Trophoblast cell (in vitro differentiated cells and primary cell): ENCODE measurements around the gene VASN.
A peak's percentile ranks its signal among the peaks of the same experiment; 100 is the strongest.

Experiments
- DNase-seq, 2 donors: peaks; one replicate each; pipeline ENCODE4 v3.0.0-alpha.2; 2016
- H2AFZ ChIP-seq: 2 replicates; pipeline ENCODE4 v1.6.1; 2013; ENCODE audit warnings: low read length, moderate library complexity, mild to moderate bottlenecking; ENCODE audit not compliant: insufficient read depth, poor library complexity
- H2AK5ac ChIP-seq: 2 replicates; pipeline ENCODE4 v1.6.1; 2013; ENCODE audit warnings: mild to moderate bottlenecking, low read length
- H2BK120ac ChIP-seq: 2 replicates; pipeline ENCODE4 v1.6.1; 2013; ENCODE audit warnings: low read length, mild to moderate bottlenecking, moderate library complexity; ENCODE audit not compliant: insufficient read depth, poor library complexity
- H2BK12ac ChIP-seq: 2 replicates; pipeline ENCODE4 v1.6.1; 2013; ENCODE audit warnings: mild to moderate bottlenecking, low read length, moderate library complexity
- H2BK5ac ChIP-seq: 2 replicates; pipeline ENCODE4 v1.6.1; 2013; ENCODE audit warnings: low read length, low read depth, moderate library complexity, mild to moderate bottlenecking; ENCODE audit not compliant: poor library complexity
- H3K14ac ChIP-seq: 2 replicates; pipeline ENCODE4 v1.6.1; 2013; ENCODE audit warnings: mild to moderate bottlenecking, low read length
- H3K18ac ChIP-seq: 2 replicates; pipeline ENCODE4 v1.6.1; 2013; ENCODE audit warnings: mild to moderate bottlenecking, low read length
- H3K23ac ChIP-seq: 2 replicates; pipeline ENCODE4 v1.6.1; 2013; ENCODE audit warnings: low read length
- H3K27ac ChIP-seq: 2 replicates; pipeline ENCODE4 v1.5.1; 2013; ENCODE audit warnings: low read depth, mild to moderate bottlenecking, inconsistent platforms, low read length, moderate library complexity
- H3K27me3 ChIP-seq: 2 replicates; pipeline ENCODE4 v1.6.1; 2013; ENCODE audit warnings: inconsistent platforms, mild to moderate bottlenecking, low read length, moderate library complexity; ENCODE audit not compliant: insufficient read depth
- H3K36me3 ChIP-seq, 2 experiments: 1 replicate in 1 of 2; 2 replicates in 1 of 2; pipeline ENCODE4 v1.6.1; 2013; ENCODE audit warnings: low read length in 2 of 2, mild to moderate bottlenecking in 2 of 2, moderate library complexity in 1 of 2; ENCODE audit not compliant: insufficient read depth in 2 of 2, control insufficient read depth in 1 of 2
- H3K4ac ChIP-seq: 2 replicates; pipeline ENCODE4 v1.6.1; 2013; ENCODE audit warnings: low read depth, mild to moderate bottlenecking, low read length, moderate library complexity
- H3K4me1 ChIP-seq, 2 experiments: 1 replicate in 1 of 2; 2 replicates in 1 of 2; pipeline ENCODE4 v1.6.1; 2013; ENCODE audit warnings: low read length in 2 of 2, mild to moderate bottlenecking in 2 of 2, moderate library complexity in 1 of 2; ENCODE audit not compliant: insufficient read depth in 2 of 2, control insufficient read depth in 1 of 2
- H3K4me2 ChIP-seq: 2 replicates; pipeline ENCODE4 v1.6.1; 2013; ENCODE audit warnings: inconsistent platforms, mild to moderate bottlenecking, low read length, moderate library complexity
- H3K4me3 ChIP-seq: 2 replicates; pipeline ENCODE4 v1.5.1; 2013; ENCODE audit warnings: mild to moderate bottlenecking, low read depth, low read length, inconsistent platforms
- H3K79me1 ChIP-seq: one replicate; pipeline ENCODE4 v1.6.1; 2013; ENCODE audit warnings: low read length
- H3K79me2 ChIP-seq: 2 replicates; pipeline ENCODE4 v1.6.1; 2013; ENCODE audit warnings: low read length, mild to moderate bottlenecking; ENCODE audit not compliant: control insufficient read depth, insufficient read depth, poor library complexity
- H3K9ac ChIP-seq: 2 replicates; pipeline ENCODE4 v1.6.1; 2013; ENCODE audit warnings: mild to moderate bottlenecking, low read length
- H3K9me3 ChIP-seq: 2 replicates; pipeline ENCODE4 v1.6.1; 2013; ENCODE audit warnings: low read depth, mild to moderate bottlenecking, control low read depth, inconsistent platforms, low read length; ENCODE audit not compliant: insufficient read depth
- H4K12ac ChIP-seq: 2 replicates; pipeline ENCODE4 v1.6.1; 2013; ENCODE audit warnings: low read depth, mild to moderate bottlenecking, low read length, moderate library complexity
- H4K8ac ChIP-seq: 2 replicates; pipeline ENCODE4 v1.6.1; 2013; ENCODE audit warnings: low read depth, mild to moderate bottlenecking, low read length, moderate library complexity
- H4K91ac ChIP-seq: one replicate; pipeline ENCODE4 v1.6.1; 2013; ENCODE audit warnings: low read depth, mild to moderate bottlenecking, low read length, moderate library complexity
- WGBS: extraction: QIAGEN DNeasy Blood & Tissue Kit; methylation state at CpG from one replicate; pipeline ENCODE4 v1.1.7; 2013; ENCODE audit warnings: missing lambda C conversion rate; ENCODE audit not compliant: insufficient read length, insufficient coverage; ENCODE audit errors: extremely low coverage; 5-methylcytosine and 5-hydroxymethylcytosine counted together

The VASN gene

DNA sequence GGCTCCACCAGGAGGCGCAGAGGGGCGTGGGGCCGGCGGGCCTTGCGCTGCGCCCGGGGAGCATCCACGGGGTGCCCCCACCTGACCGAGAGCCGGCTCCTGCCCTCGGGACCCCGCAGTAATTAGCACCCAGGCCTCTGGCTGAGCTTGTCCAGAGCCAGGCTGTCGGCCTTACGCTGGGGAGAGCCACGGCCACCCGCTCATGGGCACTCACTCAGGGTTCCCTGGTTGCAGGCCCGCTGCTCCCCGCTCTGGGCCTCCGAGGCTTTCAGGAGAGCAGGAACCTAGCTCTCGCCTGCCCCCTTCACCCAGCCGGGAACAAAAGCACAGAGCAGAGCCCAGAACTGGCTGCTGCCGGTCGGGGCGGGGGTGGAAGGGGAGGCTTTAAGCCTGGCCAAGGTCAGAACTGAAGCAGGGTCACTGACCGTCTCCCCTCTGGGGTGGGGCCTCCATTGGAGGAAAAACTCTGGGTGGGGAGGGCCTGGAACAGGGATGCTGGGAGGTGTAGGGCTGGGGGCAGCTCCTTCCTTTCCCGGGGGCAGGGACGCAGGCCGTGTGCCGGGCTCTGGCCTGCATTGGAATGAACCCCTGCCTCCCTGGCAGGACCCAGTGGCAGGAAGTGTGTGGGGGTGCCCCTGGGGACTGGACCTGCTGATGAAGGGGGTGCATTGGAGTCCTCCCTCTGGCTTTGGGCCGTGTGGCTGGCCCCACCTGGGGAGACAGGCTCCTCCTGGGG lies 43.4 kb upstream of the VASN start:
- Histone ChIP-seq H3K4me1 (peaks cover 18 to 31% of the 10 kb centered on the region in 2 experiments), H2BK120ac (peak overlapping the region; percentile 79), H4K8ac (peak overlapping the region; percentile 78), H4K91ac (peak overlapping the region; percentile 90), H2BK5ac (no peak overlapping the region), H3K4me3 (peak overlapping the region; percentile 67), H3K9me3 (peaks cover 2% of the 10 kb centered on the region), H3K23ac (no peak overlapping the region), H2BK12ac (peak overlapping the region; percentile 9), H3K9ac (peak overlapping the region; percentile 60), H3K79me1 (peaks cover 8% of the 10 kb centered on the region), H4K12ac (peak overlapping the region; percentile 57), H2AK5ac (peak overlapping the region; percentile 77), H3K79me2 (peaks cover 5% of the 10 kb centered on the region), H3K4me2 (peak overlapping the region; percentile 87), H2AFZ (peak overlapping the region; percentile 38), H3K14ac (peak overlapping the region; percentile 80), H3K4ac (peak overlapping the region; percentile 66), H3K18ac (peak overlapping the region; percentile 88), H3K36me3 (peaks cover 9 to 10% of the 10 kb centered on the region in 2 experiments), H3K27ac (peak overlapping the region; percentile 61), H3K27me3 (no peaks in the 10 kb centered on the region)
- DNase-seq, result no peak
- no CpG with 5 or more reads among the region's 30 CpGs for WGBS

DNA sequence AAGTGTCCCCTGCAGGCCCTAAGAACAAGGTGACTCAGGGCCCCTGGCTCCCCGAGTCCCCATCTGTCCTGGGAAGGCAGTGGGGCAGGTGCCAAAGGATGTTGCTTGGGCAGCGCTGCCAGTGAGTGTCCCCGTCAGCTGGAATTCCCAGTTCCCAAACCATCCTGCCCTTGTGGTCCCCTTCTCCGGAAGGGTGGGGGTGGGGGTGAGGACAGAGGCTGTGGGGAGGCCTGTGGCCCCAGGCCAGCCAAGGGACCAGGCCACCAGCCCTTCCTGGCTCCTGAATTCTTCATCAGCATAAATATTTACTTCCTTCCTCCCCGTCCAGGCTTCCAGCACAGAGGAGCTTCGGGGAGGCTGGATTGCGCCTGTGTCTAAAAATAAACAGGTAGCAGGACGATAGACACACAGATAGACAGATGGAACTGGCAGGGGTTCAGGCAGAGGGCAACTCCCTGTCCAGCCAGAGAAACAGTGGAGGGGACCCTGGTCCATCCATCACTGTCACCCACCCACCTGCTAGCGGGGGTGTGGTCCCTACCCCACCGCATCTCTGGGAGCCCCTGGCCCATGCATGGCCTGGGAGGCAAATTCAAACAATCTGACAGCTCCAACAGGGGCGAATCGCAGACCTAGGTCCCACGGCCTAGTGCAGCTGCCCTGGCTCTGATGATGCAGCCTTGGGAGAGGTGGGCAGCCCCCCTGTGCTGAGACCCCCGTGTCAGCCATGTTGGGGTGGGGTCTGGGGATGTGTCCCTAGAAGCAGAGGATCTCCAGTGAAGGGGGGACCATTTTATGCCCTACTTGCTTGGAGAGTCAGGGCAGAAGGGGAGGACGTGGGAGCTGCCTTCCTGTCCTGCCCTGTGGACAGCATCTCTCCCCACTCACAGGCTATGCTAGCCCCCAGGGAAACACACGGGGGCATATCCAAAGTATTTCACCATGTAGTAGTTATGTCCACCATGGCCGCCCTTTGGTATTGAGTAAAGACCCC lies 42.6 kb upstream of the VASN start:
- Histone ChIP-seq H3K14ac (peak overlapping the region; percentile 8), H3K18ac (peak overlapping the region; percentile 36), H3K79me1 (peaks cover 4% of the 10 kb centered on the region), H3K23ac (no peak overlapping the region), H3K4me3 (no peak overlapping the region), H2BK12ac (no peak overlapping the region), H2AK5ac (no peak overlapping the region), H2BK5ac (no peak overlapping the region), H2BK120ac (no peak overlapping the region), H2AFZ (peak overlapping the region; percentile 11), H4K8ac (no peak overlapping the region), H3K4me2 (no peak overlapping the region), H3K27ac (no peak overlapping the region), H4K91ac (peak overlapping the region; percentile 90), H3K36me3 (peaks cover 12 to 15% of the 10 kb centered on the region in 2 experiments), H3K27me3 (no peaks in the 10 kb centered on the region), H3K4me1 (peaks cover 10 to 22% of the 10 kb centered on the region in 2 experiments), H3K4ac (peak overlapping the region; percentile 12), H3K79me2 (peaks cover 5% of the 10 kb centered on the region), H4K12ac (no peak overlapping the region), H3K9me3 (peaks cover 2% of the 10 kb centered on the region), H3K9ac (no peak overlapping the region)
- no CpG with 5 or more reads among the region's 17 CpGs for WGBS
- no peak for DNase-seq

DNA sequence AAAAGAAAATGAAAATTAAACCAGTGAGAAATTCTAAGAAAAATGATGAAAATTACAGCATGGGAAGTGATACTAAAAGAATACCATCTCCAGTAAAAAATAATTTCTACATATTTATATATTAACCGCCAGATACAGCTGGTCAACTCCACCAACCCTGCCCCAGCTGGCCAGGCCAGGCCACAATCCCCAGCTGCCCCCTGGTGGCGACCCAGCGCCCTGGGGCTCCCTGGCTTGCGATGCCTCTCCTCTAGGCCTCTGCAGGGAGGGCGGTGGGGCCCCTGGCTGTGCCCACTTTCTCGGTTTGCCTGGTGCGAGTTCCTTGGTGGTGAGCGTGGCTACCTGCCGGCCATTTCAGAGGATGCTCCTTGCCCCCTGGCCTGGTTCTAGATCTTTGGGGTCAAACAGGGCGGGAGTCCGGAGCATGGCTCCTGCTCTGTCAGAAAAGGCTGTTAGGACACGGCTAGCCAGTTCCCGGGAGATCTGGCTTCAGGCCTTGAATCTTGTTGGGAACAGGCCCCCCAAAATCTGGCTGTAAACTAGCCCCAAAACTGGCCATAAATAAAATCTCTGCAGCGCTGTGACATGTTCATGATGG lies 41.3 kb upstream of the VASN start:
- Histone ChIP-seq H3K4ac (no peak overlapping the region), H2AK5ac (no peak overlapping the region), H3K79me2 (peaks cover 5% of the 10 kb centered on the region), H3K27me3 (no peaks in the 10 kb centered on the region), H3K79me1 (peaks cover 4% of the 10 kb centered on the region), H2BK5ac (no peak overlapping the region), H4K8ac (no peak overlapping the region), H3K4me3 (no peak overlapping the region), H3K9me3 (peaks cover 2% of the 10 kb centered on the region), H2BK12ac (no peak overlapping the region), H2AFZ (no peak overlapping the region), H2BK120ac (no peak overlapping the region), H3K27ac (no peak overlapping the region), H3K18ac (no peak overlapping the region), H3K23ac (no peak overlapping the region), H4K91ac (no peak overlapping the region), H3K4me2 (no peak overlapping the region), H3K14ac (no peak overlapping the region), H4K12ac (no peak overlapping the region), H3K36me3 (peaks cover 21 to 24% of the 10 kb centered on the region in 2 experiments), H3K9ac (no peak overlapping the region), H3K4me1 (peaks cover 6 to 19% of the 10 kb centered on the region in 2 experiments)
- no CpG with 5 or more reads among the region's 14 CpGs for WGBS
- DNase-seq, result peak; percentile 64 to 80

DNA sequence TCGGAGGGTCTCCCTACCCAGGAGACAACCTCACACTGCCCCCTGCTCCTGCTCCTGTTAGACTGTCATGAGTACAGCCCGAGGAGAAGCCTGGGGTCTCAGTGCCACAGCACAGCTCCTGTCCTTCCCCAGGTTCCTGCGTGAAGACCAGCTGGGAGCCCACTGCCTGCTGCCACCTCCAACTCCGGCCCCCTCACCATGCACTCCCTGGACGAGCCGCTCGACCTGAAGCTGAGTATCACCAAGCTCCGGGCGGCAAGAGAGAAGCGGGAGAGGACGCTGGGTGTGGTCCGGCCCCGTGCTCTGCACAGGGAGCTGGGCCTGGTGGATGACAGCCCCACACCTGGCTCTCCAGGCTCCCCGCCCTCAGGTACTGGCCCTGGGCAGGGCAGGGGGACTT lies 39.6 kb upstream of the VASN start:
- no peaks in the 10 kb centered on the region for H3K27me3 ChIP-seq
- no peak overlapping the region for H3K23ac ChIP-seq
- no peak overlapping the region for H4K8ac ChIP-seq
- H3K14ac ChIP-seq, result no peak overlapping the region
- no peak for DNase-seq
- no peak overlapping the region for H3K4me2 ChIP-seq
- H2BK120ac ChIP-seq, result no peak overlapping the region
- no peak overlapping the region for H2BK5ac ChIP-seq
- H3K18ac ChIP-seq, result no peak overlapping the region
- no peak overlapping the region for H4K91ac ChIP-seq
- no CpG with 5 or more reads among the region's 14 CpGs for WGBS
- H3K9me3 ChIP-seq, result peaks cover 2% of the 10 kb centered on the region
- no peak overlapping the region for H3K9ac ChIP-seq
- H2AFZ ChIP-seq, result no peak overlapping the region
- H4K12ac ChIP-seq, result no peak overlapping the region
- H3K27ac ChIP-seq, result no peak overlapping the region
- peaks cover 33 to 36% of the 10 kb centered on the region in 2 experiments for H3K36me3 ChIP-seq
- peaks cover 5% of the 10 kb centered on the region for H3K79me2 ChIP-seq
- no peak overlapping the region for H2AK5ac ChIP-seq
- H2BK12ac ChIP-seq, result no peak overlapping the region
- H3K79me1 ChIP-seq, result peaks cover 4% of the 10 kb centered on the region
- no peak overlapping the region for H3K4me3 ChIP-seq
- no peak overlapping the region for H3K4ac ChIP-seq
- H3K4me1 ChIP-seq, result peaks cover 6 to 17% of the 10 kb centered on the region in 2 experiments
